ENCODE data around the gene MRPL44.

MRPL44 gene

GRCh38 chr2:223930103-223930976 is 26.9 kb upstream of the MRPL44 start:
- TF ChIP-seq POLR2AphosphoS5 (IDR thresholded peaks at IDR 0.05; ENCODE audit: low read depth, low read length) (no peak), REST (IDR thresholded peaks at IDR 0.05; ENCODE audit: insufficient read depth in 1 of 2, low read depth in 2 of 2, low read length in 2 of 2) (no peak)

GRCh38 chr2:223932816-223933800 is 24.2 kb upstream of the MRPL44 start:
- TF ChIP-seq POLR2AphosphoS5 (IDR thresholded peaks at IDR 0.05; ENCODE audit: low read depth, low read length) (no peak), FOXP2 (optimal IDR thresholded peaks at IDR 0.05; ENCODE audit: borderline replicate concordance, extremely low read depth, extremely low read length, insufficient read depth) (no peak), TAF1 (IDR thresholded peaks at IDR 0.05; ENCODE audit: borderline replicate concordance, insufficient read depth, low read length) (no peak), REST (IDR thresholded peaks at IDR 0.05; ENCODE audit: insufficient read depth in 1 of 2, low read depth in 2 of 2, low read length in 2 of 2) (no peak), SIN3A (IDR thresholded peaks at IDR 0.05; ENCODE audit: borderline replicate concordance, insufficient read depth, low read length) (no peak)

GRCh38 chr2:223934870-223935269 is 22.4 kb upstream of the MRPL44 start:
- TF ChIP-seq FOXP2 (optimal IDR thresholded peaks at IDR 0.05; ENCODE audit: borderline replicate concordance, extremely low read depth, extremely low read length, insufficient read depth): no peak
- TF ChIP-seq REST (IDR thresholded peaks at IDR 0.05; ENCODE audit: insufficient read depth in 1 of 2, low read depth in 2 of 2, low read length in 2 of 2): no peak
- no peak for TF ChIP-seq POLR2AphosphoS5 (IDR thresholded peaks at IDR 0.05; ENCODE audit: low read depth, low read length)
- TF ChIP-seq TAF1 (IDR thresholded peaks at IDR 0.05; ENCODE audit: borderline replicate concordance, insufficient read depth, low read length): no peak
- no peak for TF ChIP-seq SIN3A (IDR thresholded peaks at IDR 0.05; ENCODE audit: borderline replicate concordance, insufficient read depth, low read length)

GRCh38 chr2:223935459-223936125 is 21.7 kb upstream of the MRPL44 start:
- no peak for TF ChIP-seq SIN3A (IDR thresholded peaks at IDR 0.05; ENCODE audit: borderline replicate concordance, insufficient read depth, low read length)
- no peak for TF ChIP-seq FOXP2 (optimal IDR thresholded peaks at IDR 0.05; ENCODE audit: borderline replicate concordance, extremely low read depth, extremely low read length, insufficient read depth)
- TF ChIP-seq TAF1 (IDR thresholded peaks at IDR 0.05; ENCODE audit: borderline replicate concordance, insufficient read depth, low read length): no peak

GRCh38 chr2:223936862-223937326 is 20.4 kb upstream of the MRPL44 start:
- no peak for TF ChIP-seq POLR2AphosphoS5 (IDR thresholded peaks at IDR 0.05; ENCODE audit: low read depth, low read length)
- no peak for TF ChIP-seq TAF1 (IDR thresholded peaks at IDR 0.05; ENCODE audit: borderline replicate concordance, insufficient read depth, low read length)
- TF ChIP-seq REST (IDR thresholded peaks at IDR 0.05; ENCODE audit: insufficient read depth in 1 of 2, low read depth in 2 of 2, low read length in 2 of 2): no peak
- TF ChIP-seq FOXP2 (optimal IDR thresholded peaks at IDR 0.05; ENCODE audit: borderline replicate concordance, extremely low read depth, extremely low read length, insufficient read depth): no peak
- TF ChIP-seq SIN3A (IDR thresholded peaks at IDR 0.05; ENCODE audit: borderline replicate concordance, insufficient read depth, low read length): no peak
